ENCODE measurements around the gene C6orf52.

C6orf52 gene

GRCh38 chr6:10733863-10734262, 39.4 kb upstream of the C6orf52 start:
- TF ChIP-seq CTCF (IDR thresholded peaks at IDR 0.05), result no peak
- Mint-ChIP-seq H3K4me3 (no peak overlapping the region), H3K4me1 (peaks cover 31% of the 10 kb centered on the region), H3K9me3 (peaks cover 4% of the 10 kb centered on the region), H3K27me3 (ENCODE audit: low read depth, poor library complexity) (peaks cover 4% of the 10 kb centered on the region), H3K27ac (peak overlapping the region; percentile 99), H3K36me3 (ENCODE audit: low read depth) (peaks cover 69% of the 10 kb centered on the region)
- DNase-seq, result no peak

GRCh38 chr6:10733151-10733715, 38.8 kb upstream of the C6orf52 start:
- no peak for TF ChIP-seq CTCF (IDR thresholded peaks at IDR 0.05)
- H3K4me1 Mint-ChIP-seq, result peaks cover 32% of the 10 kb centered on the region
- H3K27me3 Mint-ChIP-seq (ENCODE audit: low read depth, poor library complexity), result no peaks in the 10 kb centered on the region
- H3K9me3 Mint-ChIP-seq, result peaks cover 4% of the 10 kb centered on the region
- H3K27ac Mint-ChIP-seq, result peak overlapping the region; percentile 99
- H3K36me3 Mint-ChIP-seq (ENCODE audit: low read depth), result peaks cover 69% of the 10 kb centered on the region
- peak overlapping the region; percentile 67 for H3K4me3 Mint-ChIP-seq
- peak; percentile 8 for DNase-seq

- peak overlapping the region; percentile 99 for H3K27ac Mint-ChIP-seq
- DNase-seq, result no peak
- TF ChIP-seq CTCF (IDR thresholded peaks at IDR 0.05), result no peak
- H3K27me3 Mint-ChIP-seq (ENCODE audit: low read depth, poor library complexity), result peaks cover 3% of the 10 kb centered on the region
- H3K36me3 Mint-ChIP-seq (ENCODE audit: low read depth), result peaks cover 81% of the 10 kb centered on the region
- peaks cover 4% of the 10 kb centered on the region for H3K9me3 Mint-ChIP-seq
- H3K4me1 Mint-ChIP-seq, result peaks cover 47% of the 10 kb centered on the region
- peak overlapping the region; percentile 29 for H3K4me3 Mint-ChIP-seq
These were observed 35.8 kb upstream of the C6orf52 start for GRCh38 chr6:10730254-10730653.

- H3K27me3 Mint-ChIP-seq (ENCODE audit: low read depth, poor library complexity), result peaks cover 3% of the 10 kb centered on the region
- peaks cover 65% of the 10 kb centered on the region for H3K4me1 Mint-ChIP-seq
- peak overlapping the region; percentile 78 for H3K27ac Mint-ChIP-seq
- no peak for TF ChIP-seq CTCF (IDR thresholded peaks at IDR 0.05)
- DNase-seq, result no peak
- peaks cover 5% of the 10 kb centered on the region for H3K9me3 Mint-ChIP-seq
- H3K4me3 Mint-ChIP-seq, result peak overlapping the region; percentile 40
- peaks cover 47% of the 10 kb centered on the region for H3K36me3 Mint-ChIP-seq (ENCODE audit: low read depth)
These were observed 31.3 kb upstream of the C6orf52 start for GRCh38 chr6:10725716-10726115.

GRCh38 chr6:10725044-10725443, 30.6 kb upstream of the C6orf52 start:
- Mint-ChIP-seq H3K4me1 (peaks cover 59% of the 10 kb centered on the region), H3K27me3 (ENCODE audit: low read depth, poor library complexity) (peaks cover 3% of the 10 kb centered on the region), H3K36me3 (ENCODE audit: low read depth) (peaks cover 40% of the 10 kb centered on the region), H3K9me3 (peaks cover 5% of the 10 kb centered on the region), H3K27ac (peak overlapping the region; percentile 78), H3K4me3 (peak overlapping the region; percentile 97)
- DNase-seq, result no peak
- no peak for TF ChIP-seq CTCF (IDR thresholded peaks at IDR 0.05)

GRCh38 chr6:10723567-10723881, 29.1 kb upstream of the C6orf52 start:
- Mint-ChIP-seq H3K36me3 (ENCODE audit: low read depth) (peaks cover 37% of the 10 kb centered on the region), H3K4me3 (peak overlapping the region; percentile 97)
- peak; percentile 8 for DNase-seq

More at GRCh38 chr6:10723567-10723881, 29.1 kb upstream of the C6orf52 start:
- Mint-ChIP-seq H3K4me1 (peaks cover 55% of the 10 kb centered on the region), H3K27ac (peak overlapping the region; percentile 99), H3K27me3 (ENCODE audit: low read depth, poor library complexity) (peaks cover 3% of the 10 kb centered on the region), H3K9me3 (peaks cover 13% of the 10 kb centered on the region)
- TF ChIP-seq CTCF (IDR thresholded peaks at IDR 0.05), result no peak
